HG03354 (cell line): ENCODE measurements around the gene CTSW.

Experiments
- ATAC-seq: cut with Tn5 transposase; IDR thresholded peaks from one replicate; pipeline ENCODE4 v1.9.1; 2021; ENCODE audit warnings: mild to moderate bottlenecking; ENCODE audit not compliant: unreplicated experiment, poor library complexity, severe bottlenecking

CTSW gene

GRCh38 chr11:65854852-65855837, 24.5 kb upstream of the CTSW start:
- no peak for ATAC-seq

- no peak for ATAC-seq
These were observed 23.7 kb upstream of the CTSW start for GRCh38 chr11:65855927-65856363.

- ATAC-seq = peak; percentile 35
These were observed 22.7 kb upstream of the CTSW start for GRCh38 chr11:65856689-65857499.

- ATAC-seq = no peak
These were observed 22.2 kb upstream of the CTSW start for GRCh38 chr11:65857500-65857852.

GRCh38 chr11:65857853-65858680, 21.6 kb upstream of the CTSW start, which contains the start of gene CFL1:
CFL1 (minus strand) TSS chr11:65858180; CDS start chr11:65858099, 81 bp downstream.
- ATAC-seq = peak; percentile 53

- ATAC-seq = no peak
These were observed 21.0 kb upstream of the CTSW start for GRCh38 chr11:65858681-65859087.

GRCh38 chr11:65859095-65859811, 20.4 kb upstream of the CTSW start:
- peak; percentile 55 for ATAC-seq

GRCh38 chr11:65859812-65860277, 19.8 kb upstream of the CTSW start:
- ATAC-seq = no peak

GRCh38 chr11:65860278-65861164, 19.1 kb upstream of the CTSW start, which contains the start of gene MUS81:
MUS81 (plus strand) TSS chr11:65860433; CDS start chr11:65860754, 321 bp downstream.
- ATAC-seq = peak; percentile 35

- ATAC-seq = no peak
These were observed 18.5 kb upstream of the CTSW start for GRCh38 chr11:65861165-65861505.

- ATAC-seq = no peak
These were observed 18.0 kb upstream of the CTSW start for GRCh38 chr11:65861533-65862183.

GRCh38 chr11:65862191-65862735, 17.4 kb upstream of the CTSW start:
- no peak for ATAC-seq

- no peak for ATAC-seq
These were observed 16.4 kb upstream of the CTSW start for GRCh38 chr11:65862941-65863888.

GRCh38 chr11:65863889-65864705, 15.5 kb upstream of the CTSW start:
- no peak for ATAC-seq

GRCh38 chr11:65864706-65865471, 14.7 kb upstream of the CTSW start:
- ATAC-seq = no peak
